DND-41 (cell line): ENCODE data around the gene SLC17A7.

Source experiments
- ATAC-seq: fragments of 200-7000 bp; cut with Tn5 transposase; 3 replicates; pipeline ENCODE4 v1.9.1; 2021; ENCODE audit warnings: low read depth; ENCODE audit not compliant: insufficient read depth
- DNase-seq: peaks from one replicate; pipeline ENCODE4 v3.0.0-alpha.2; 2020
- H2AFZ ChIP-seq: 2 replicates; pipeline ENCODE4 v1.6.0; 2012; ENCODE audit warnings: low read depth, low read length
- H3K27ac ChIP-seq: 2 replicates; pipeline ENCODE4 v1.5.1; 2012; ENCODE audit warnings: low read length, inconsistent platforms
- H3K27me3 ChIP-seq: fragments of 200-600 bp; sonication (generic); 2 replicates; pipeline ENCODE4 v1.6.0; 2012; ENCODE audit warnings: low read length, mild to moderate bottlenecking, inconsistent platforms; ENCODE audit not compliant: insufficient read depth, poor library complexity
- H3K36me3 ChIP-seq: 2 replicates; pipeline ENCODE4 v1.5.1; 2012; ENCODE audit warnings: low read length, inconsistent platforms; ENCODE audit not compliant: insufficient read depth
- H3K4me1 ChIP-seq: 2 replicates; pipeline ENCODE4 v1.5.1; 2012; ENCODE audit warnings: mild to moderate bottlenecking, low read length; ENCODE audit not compliant: insufficient read depth
- H3K4me2 ChIP-seq: 2 replicates; pipeline ENCODE4 v1.6.0; 2012; ENCODE audit warnings: mild to moderate bottlenecking, moderate library complexity, low read length, inconsistent platforms; ENCODE audit not compliant: insufficient read depth
- H3K4me3 ChIP-seq, 2 experiments: fragments of 200-600 bp in 1 of 2; shearing (Covaris generic) in 1 of 2; 2 replicates each; pipeline ENCODE4 v1.5.1; 2012 to 2016; ENCODE audit warnings: inconsistent platforms in 2 of 2, low read length in 2 of 2, mild to moderate bottlenecking in 2 of 2, low read depth in 1 of 2, moderate library complexity in 1 of 2
- H3K79me2 ChIP-seq: 2 replicates; pipeline ENCODE4 v1.6.0; 2012; ENCODE audit warnings: low read length, inconsistent platforms; ENCODE audit not compliant: insufficient read depth
- H3K9ac ChIP-seq: 2 replicates; pipeline ENCODE4 v1.6.0; 2012; ENCODE audit warnings: low read depth, mild to moderate bottlenecking, inconsistent platforms, low read length, moderate library complexity
- H3K9me3 ChIP-seq: 2 replicates; pipeline ENCODE4 v1.5.1; 2012; ENCODE audit warnings: low read length, moderate library complexity, mild to moderate bottlenecking, inconsistent platforms; ENCODE audit not compliant: insufficient read depth, severe bottlenecking
- H4K20me1 ChIP-seq: 2 replicates; pipeline ENCODE4 v1.6.0; 2012; ENCODE audit warnings: low read length; ENCODE audit not compliant: insufficient read depth
- CTCF ChIP-seq: IDR thresholded peaks from 2 replicates; pipeline ENCODE4 v1.5.1; 2012; ENCODE audit warnings: borderline replicate concordance, low read length, moderate library complexity, mild to moderate bottlenecking; ENCODE audit not compliant: poor library complexity, severe bottlenecking; ENCODE audit errors: extremely low read depth
- EZH2 ChIP-seq: IDR thresholded peaks from 3 replicates; pipeline ENCODE4 v1.6.1; 2012; ENCODE audit warnings: borderline replicate concordance, low read depth, mild to moderate bottlenecking, moderate library complexity, low read length, inconsistent platforms; ENCODE audit not compliant: severe bottlenecking

SLC17A7 gene

GRCh38 chr19:49423071-49423984 is 18.0 kb downstream of the SLC17A7 start, which contains the start of gene PTH2:
Gene PTH2 (minus strand): TSS chr19:49423441. CDS start chr19:49423339, 102 bp downstream.
- no peak within 1 kb of the TSS for H3K4me2 ChIP-seq
- H3K36me3 ChIP-seq, result no peaks in the 10 kb centered on the region
- peaks cover 3% of the 10 kb centered on the region for H3K27me3 ChIP-seq
- no peak within 1 kb of the TSS for H2AFZ ChIP-seq
- no peaks in the 10 kb centered on the region for H3K9me3 ChIP-seq
- no peak for TF ChIP-seq EZH2
- TF ChIP-seq CTCF, result no peak
- H4K20me1 ChIP-seq, result no peaks in the 10 kb centered on the region
- H3K4me3 ChIP-seq, result no peak within 1 kb of the TSS
- ATAC-seq, result no peak
- H3K79me2 ChIP-seq, result no peaks in the 10 kb centered on the region
- no peak within 1 kb of the TSS for H3K27ac ChIP-seq
- no peak for DNase-seq
- H3K9ac ChIP-seq, result no peak within 1 kb of the TSS
- H3K4me1 ChIP-seq, result peaks cover 7% of the 10 kb centered on the region; the same call in 1 of the 2 replicates

GRCh38 chr19:49422407-49423070 is 18.8 kb downstream of the SLC17A7 start:
- Histone ChIP-seq H3K4me3 (no peak overlapping the region), H3K27me3 (peaks cover 9% of the 10 kb centered on the region), H4K20me1 (no peaks in the 10 kb centered on the region), H3K36me3 (no peaks in the 10 kb centered on the region), H2AFZ (no peak overlapping the region), H3K9ac (no peak overlapping the region), H3K79me2 (no peaks in the 10 kb centered on the region), H3K9me3 (no peaks in the 10 kb centered on the region), H3K4me2 (no peak overlapping the region), H3K4me1 (peaks cover 7% of the 10 kb centered on the region; the same call in 1 of the 2 replicates), H3K27ac (no peak overlapping the region)
- no peak for ATAC-seq
- DNase-seq, result no peak
- TF ChIP-seq CTCF, result no peak
- no peak for TF ChIP-seq EZH2

DNA sequence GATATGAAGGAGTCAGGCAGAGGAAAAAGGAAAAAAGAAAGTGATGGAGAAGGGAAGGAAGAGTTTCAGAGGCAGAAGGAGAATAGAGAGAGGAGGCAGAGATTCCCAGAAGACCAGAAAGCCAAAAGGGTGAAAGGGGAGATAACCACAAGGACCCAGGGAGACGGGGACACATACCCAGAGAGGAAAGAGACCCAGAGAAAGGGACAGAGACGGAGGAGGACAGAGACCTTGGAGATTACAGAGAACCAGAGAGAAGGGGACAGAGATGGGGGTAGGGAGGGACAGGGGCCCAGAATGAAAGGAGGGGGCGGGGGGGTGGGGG is 19.5 kb downstream of the SLC17A7 start:
- Histone ChIP-seq H3K4me2 (no peak overlapping the region), H3K79me2 (no peaks in the 10 kb centered on the region), H2AFZ (no peak overlapping the region), H3K4me1 (peaks cover 7% of the 10 kb centered on the region; the same call in 1 of the 2 replicates), H3K36me3 (no peaks in the 10 kb centered on the region), H3K27me3 (peaks cover 10% of the 10 kb centered on the region), H3K9me3 (no peaks in the 10 kb centered on the region), H3K27ac (no peak overlapping the region), H3K9ac (no peak overlapping the region), H3K4me3 (no peak overlapping the region), H4K20me1 (no peaks in the 10 kb centered on the region)
- TF ChIP-seq EZH2 (no peak), CTCF (no peak)
- DNase-seq (no peak), ATAC-seq (no peak)
